ENCODE data around the gene BCR. TPM values are rescaled to one million over a fixed set of nuclear protein-coding genes. Genes with fewer than 3 reads are reported as not detected.

The BCR gene
- total RNA-seq, 4 donors from 2014 or later, result 36.9 to 514 (median 91.0) TPM

DNA sequence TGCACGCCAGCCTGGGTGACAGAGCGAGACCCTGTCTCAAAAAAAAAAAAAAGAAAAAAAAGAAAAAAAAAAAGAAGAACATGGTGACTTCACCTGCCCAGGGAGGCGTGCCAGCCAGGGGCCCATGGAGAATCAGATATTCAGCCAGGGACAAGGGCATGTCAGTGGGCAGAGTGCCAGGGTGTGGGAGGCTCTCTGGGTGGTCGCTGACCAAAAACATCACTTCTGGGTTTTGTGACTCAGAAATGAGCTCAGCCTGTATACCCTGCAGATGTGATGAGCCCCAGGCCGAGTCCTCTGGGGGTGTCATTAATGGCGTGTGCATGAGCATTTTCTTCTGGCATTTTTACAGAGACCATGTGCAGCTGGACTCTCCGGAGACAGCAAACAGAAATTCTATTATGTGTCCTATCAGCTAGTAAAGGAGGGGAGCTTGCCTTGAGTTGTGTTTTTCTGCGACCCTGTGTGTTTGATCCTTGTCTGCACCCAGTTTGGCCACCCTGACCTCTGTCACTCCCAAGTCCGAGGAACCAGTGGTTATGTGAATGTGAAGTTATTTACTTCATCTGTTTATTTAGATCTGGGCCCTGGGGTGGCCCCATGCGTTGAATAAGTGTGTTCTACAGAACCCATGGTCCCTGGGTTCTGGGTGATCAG, 53.6 kb downstream of the BCR start:
- Histone ChIP-seq H3K9me3 (peaks cover 2 to 3% of the 10 kb centered on the region in 2 donors), H3K4me3 (no peak overlapping the region), H3K36me3 (no peaks in the 10 kb centered on the region), H3K4me1 (peaks cover 2 to 29% (median 12%) of the 10 kb centered on the region in 4 donors), H3K27ac (no peak overlapping the region), H3K27me3 (no peaks in the 10 kb centered on the region)
- in situ Hi-C loops (cut with MboI; ENCODE audit: low pct_ligation_motif_present in 1 of 4, low pct_unique_long_range_greater_than_20kb in 1 of 4, low sequenced_read_pairs in 3 of 4), result no loop called here
- 72% methylated on average over 10 of the region's 10 CpGs; no CpG with 5 or more reads in 1 of the 2 donors for WGBS, 2 donors (ENCODE audit: low coverage in 1 of 2)
- TF ChIP-seq, protein P1, sequence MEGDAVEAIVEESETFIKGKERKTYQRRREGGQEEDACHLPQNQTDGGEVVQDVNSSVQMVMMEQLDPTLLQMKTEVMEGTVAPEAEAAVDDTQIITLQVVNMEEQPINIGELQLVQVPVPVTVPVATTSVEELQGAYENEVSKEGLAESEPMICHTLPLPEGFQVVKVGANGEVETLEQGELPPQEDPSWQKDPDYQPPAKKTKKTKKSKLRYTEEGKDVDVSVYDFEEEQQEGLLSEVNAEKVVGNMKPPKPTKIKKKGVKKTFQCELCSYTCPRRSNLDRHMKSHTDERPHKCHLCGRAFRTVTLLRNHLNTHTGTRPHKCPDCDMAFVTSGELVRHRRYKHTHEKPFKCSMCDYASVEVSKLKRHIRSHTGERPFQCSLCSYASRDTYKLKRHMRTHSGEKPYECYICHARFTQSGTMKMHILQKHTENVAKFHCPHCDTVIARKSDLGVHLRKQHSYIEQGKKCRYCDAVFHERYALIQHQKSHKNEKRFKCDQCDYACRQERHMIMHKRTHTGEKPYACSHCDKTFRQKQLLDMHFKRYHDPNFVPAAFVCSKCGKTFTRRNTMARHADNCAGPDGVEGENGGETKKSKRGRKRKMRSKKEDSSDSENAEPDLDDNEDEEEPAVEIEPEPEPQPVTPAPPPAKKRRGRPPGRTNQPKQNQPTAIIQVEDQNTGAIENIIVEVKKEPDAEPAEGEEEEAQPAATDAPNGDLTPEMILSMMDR (IDR thresholded peaks at IDR 0.05), result no peak
- no peak for TF ChIP-seq EP300 (IDR thresholded peaks at IDR 0.05; ENCODE audit: low read depth)
- no peak for TF ChIP-seq POLR2AphosphoS5 (IDR thresholded peaks at IDR 0.05)
- no peak for TF ChIP-seq POLR2A (IDR thresholded peaks at IDR 0.05)
- no peak for DNase-seq
- intact Hi-C loops (cut with DNase I; ENCODE audit: low total_unique reads), result loop anchor here (1.0 kb wide), 1 partner anchor 32 kb away; no protein-coding TSS in a partner anchor

DNA sequence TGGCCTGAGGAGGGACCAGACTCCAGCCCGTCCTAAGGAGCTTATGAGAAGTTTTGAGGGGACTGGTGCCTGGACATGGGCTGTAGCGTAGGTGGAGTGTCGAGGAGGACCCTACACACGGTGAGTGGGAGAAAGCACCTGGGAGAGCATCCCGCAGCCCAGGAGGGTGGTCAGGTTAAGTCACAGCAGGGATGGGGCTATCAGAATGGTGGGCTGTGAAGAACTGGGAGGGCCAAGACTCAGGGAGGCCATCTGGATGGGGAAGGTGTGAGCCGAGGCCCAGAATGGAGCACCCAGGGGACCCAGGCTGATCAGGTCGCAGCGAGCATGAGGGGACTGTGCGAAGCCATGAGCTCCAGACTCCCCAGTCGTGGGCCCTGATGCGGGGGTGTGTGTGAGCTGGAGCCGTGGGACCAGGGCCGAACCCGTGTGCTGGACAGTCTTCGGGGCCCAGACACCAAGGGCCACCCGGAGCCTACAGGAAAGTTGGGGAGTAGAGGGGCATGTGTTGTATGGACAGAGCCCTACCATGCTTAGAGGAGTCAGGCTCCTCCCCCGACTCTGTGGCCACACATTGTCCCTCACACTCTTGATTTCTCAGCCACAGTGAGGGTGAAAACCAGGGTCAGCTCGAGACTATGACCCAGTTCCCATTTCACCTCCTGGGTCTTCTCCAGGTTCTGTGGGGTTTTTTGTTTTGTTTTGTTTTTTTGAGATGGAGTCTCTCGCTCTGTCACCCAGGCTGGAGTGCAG, 54.3 kb downstream of the BCR start:
- no peaks in the 10 kb centered on the region for H3K9me3 ChIP-seq
- WGBS, 2 donors (ENCODE audit: low coverage in 1 of 2), result 95% methylated on average over 19 of the region's 19 CpGs; no CpG with 5 or more reads in 1 of the 2 donors
- intact Hi-C loops (cut with DNase I; ENCODE audit: low total_unique reads) (loop anchor here (1.0 kb wide), 1 partner anchor 32 kb away; no protein-coding TSS in a partner anchor), in situ Hi-C loops (cut with MboI; ENCODE audit: low pct_ligation_motif_present in 1 of 4, low pct_unique_long_range_greater_than_20kb in 1 of 4, low sequenced_read_pairs in 3 of 4) (no loop called here)
- H3K27me3 ChIP-seq, result no peaks in the 10 kb centered on the region
- TF ChIP-seq POLR2A (IDR thresholded peaks at IDR 0.05), result no peak
- no peak for TF ChIP-seq POLR2AphosphoS5 (IDR thresholded peaks at IDR 0.05)
- no peak for TF ChIP-seq EP300 (IDR thresholded peaks at IDR 0.05; ENCODE audit: low read depth)
- TF ChIP-seq, protein P1 (IDR thresholded peaks at IDR 0.05), result no peak
- H3K4me1 ChIP-seq, result peaks cover 2 to 29% (median 12%) of the 10 kb centered on the region in 4 donors
- H3K27ac ChIP-seq, result no peak overlapping the region
- no peak overlapping the region for H3K4me3 ChIP-seq
- no peaks in the 10 kb centered on the region for H3K36me3 ChIP-seq
- no peak for DNase-seq

DNA sequence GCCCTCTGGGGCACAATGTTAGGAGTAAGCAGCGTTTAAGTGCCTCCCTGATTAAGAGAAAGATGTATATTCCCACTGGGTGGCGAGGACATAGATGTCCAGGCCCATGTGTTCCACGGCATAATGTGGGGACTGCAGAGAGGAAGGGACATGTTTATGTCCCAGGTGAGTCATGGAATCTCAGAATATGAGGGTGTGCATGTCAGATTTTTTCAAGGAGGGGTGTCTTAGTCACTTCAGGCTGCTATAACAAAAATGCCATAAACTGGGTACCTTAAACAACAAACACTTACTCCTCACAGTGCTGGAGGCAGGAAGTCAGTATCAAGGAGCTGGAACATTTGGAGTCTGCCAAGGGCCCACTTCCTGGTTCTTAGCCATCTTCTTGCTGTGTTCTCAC, 55.1 kb downstream of the BCR start:
- TF ChIP-seq EP300 (IDR thresholded peaks at IDR 0.05; ENCODE audit: low read depth), result no peak
- TF ChIP-seq POLR2A (IDR thresholded peaks at IDR 0.05), result no peak
- DNase-seq, result no peak
- peaks cover 2 to 29% (median 12%) of the 10 kb centered on the region in 4 donors for H3K4me1 ChIP-seq
- no peak overlapping the region for H3K27ac ChIP-seq
- no peaks in the 10 kb centered on the region for H3K9me3 ChIP-seq
- 91% methylated on average over 3 of the region's 3 CpGs; no CpG with 5 or more reads in 1 of the 2 donors for WGBS, 2 donors (ENCODE audit: low coverage in 1 of 2)
- H3K4me3 ChIP-seq, result no peak overlapping the region
- no peaks in the 10 kb centered on the region for H3K27me3 ChIP-seq
- intact Hi-C loops (cut with DNase I; ENCODE audit: low total_unique reads) (no loop called here), in situ Hi-C loops (cut with MboI; ENCODE audit: low pct_ligation_motif_present in 1 of 4, low pct_unique_long_range_greater_than_20kb in 1 of 4, low sequenced_read_pairs in 3 of 4) (no loop called here)
- no peaks in the 10 kb centered on the region for H3K36me3 ChIP-seq

DNA sequence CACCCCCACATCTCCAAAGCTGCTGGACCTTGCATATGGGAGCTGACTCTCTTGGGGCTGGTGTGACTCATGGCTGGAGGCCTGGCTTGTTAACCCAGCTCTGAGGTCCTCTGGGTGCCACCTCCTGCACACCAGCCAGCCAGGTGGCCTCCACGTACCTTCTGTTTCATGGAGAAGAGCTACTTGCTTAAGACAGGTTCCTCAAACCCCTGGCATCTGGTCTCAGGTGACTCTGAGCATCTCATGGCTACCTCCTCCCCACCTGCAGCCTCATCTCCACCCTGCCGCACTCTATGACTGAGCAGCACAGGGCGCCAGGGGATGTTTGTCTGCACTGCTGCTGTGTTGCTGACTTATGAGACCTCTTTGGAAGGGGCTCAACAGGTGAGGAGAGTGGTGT, 55.7 kb downstream of the BCR start:
- DNase-seq, result no peak
- intact Hi-C loops (cut with DNase I; ENCODE audit: low total_unique reads), result no loop called here
- Histone ChIP-seq H3K4me3 (no peak overlapping the region), H3K27me3 (no peaks in the 10 kb centered on the region), H3K9me3 (no peaks in the 10 kb centered on the region), H3K36me3 (no peaks in the 10 kb centered on the region), H3K4me1 (peaks cover 2 to 29% (median 12%) of the 10 kb centered on the region in 4 donors), H3K27ac (no peak overlapping the region)
- 95% methylated on average over 3 of the region's 3 CpGs; no CpG with 5 or more reads in 1 of the 2 donors for WGBS, 2 donors (ENCODE audit: low coverage in 1 of 2)
- TF ChIP-seq POLR2A (IDR thresholded peaks at IDR 0.05) (no peak), EP300 (IDR thresholded peaks at IDR 0.05; ENCODE audit: low read depth) (no peak), POLR2AphosphoS5 (IDR thresholded peaks at IDR 0.05) (no peak)
- TF ChIP-seq, protein P1 (IDR thresholded peaks at IDR 0.05), result no peak
- in situ Hi-C loops (cut with MboI; ENCODE audit: low pct_ligation_motif_present in 1 of 4, low pct_unique_long_range_greater_than_20kb in 1 of 4, low sequenced_read_pairs in 3 of 4), result no loop called here

All from transverse colon (tissue), 4 donors.